Subcutaneous abdominal adipose tissue (tissue), 5 donors: Measurements from ENCODE around the gene ZNF841.

Experiments used
- H3K27ac ChIP-seq: one replicate; pipeline ENCODE4 v1.7.0; 2013; ENCODE audit warnings: low read depth, mild to moderate bottlenecking, inconsistent platforms, low read length, moderate library complexity
- H3K27me3 ChIP-seq, 5 donors: one replicate each; pipeline ENCODE4 v1.7.0; 2013; ENCODE audit warnings: low read length in 5 of 5, inconsistent platforms in 1 of 5; ENCODE audit not compliant: control insufficient read depth in 5 of 5, insufficient read depth in 4 of 5
- H3K36me3 ChIP-seq, 5 donors: one replicate each; pipeline ENCODE4 v1.7.0; 2013; ENCODE audit warnings: low read length in 5 of 5; ENCODE audit not compliant: control insufficient read depth in 5 of 5, insufficient read depth in 5 of 5
- H3K4me1 ChIP-seq, 5 donors: one replicate each; pipeline ENCODE4 v1.7.0; 2013; ENCODE audit warnings: low read length in 5 of 5, mild to moderate bottlenecking in 3 of 5, moderate library complexity in 1 of 5; ENCODE audit not compliant: control insufficient read depth in 5 of 5, insufficient read depth in 5 of 5
- H3K4me3 ChIP-seq, 5 donors: one replicate each; pipeline ENCODE4 v1.7.0; 2013; ENCODE audit warnings: low read length in 5 of 5, low read depth in 1 of 5
- H3K9ac ChIP-seq, 5 donors: one replicate each; pipeline ENCODE4 v1.7.0; 2013; ENCODE audit warnings: low read length in 5 of 5, mild to moderate bottlenecking in 4 of 5, moderate library complexity in 3 of 5
- H3K9me3 ChIP-seq, 5 donors: one replicate each; pipeline ENCODE4 v1.7.0; 2013; ENCODE audit warnings: low read length in 5 of 5; ENCODE audit not compliant: control insufficient read depth in 5 of 5
- donor health status: healthy.
- donor health status: healthy.
- donor health status: healthy.
- donor health status: healthy.
- donor health status: healthy.

Gene ZNF841

GRCh38 chr19:52095172-52096014 lies at the start of gene ZNF841:
Gene ZNF841, minus strand, starts transcription at chr19:52095765. Its CDS starts 10,964 bp downstream, at chr19:52084801.
- Histone ChIP-seq H3K27ac (peak within 1 kb of the TSS; percentile 57), H3K9me3 (peaks cover 3 to 30% (median 18%) of the 10 kb centered on the region in 5 donors), H3K9ac (peak within 1 kb of the TSS; percentile 89 to 97 (median 93))

GRCh38 chr19:52142001-52142595 lies 46.5 kb upstream of the ZNF841 start:
- H3K36me3 ChIP-seq: no peaks in the 10 kb centered on the region
- peaks cover 5 to 23% (median 22%) of the 10 kb centered on the region in 5 donors for H3K4me1 ChIP-seq
- no peak overlapping the region for H3K9ac ChIP-seq
- no peaks in the 10 kb centered on the region for H3K9me3 ChIP-seq
- no peak overlapping the region for H3K27ac ChIP-seq
- no peak overlapping the region for H3K4me3 ChIP-seq
- H3K27me3 ChIP-seq: no peaks in the 10 kb centered on the region

More at GRCh38 chr19:52095172-52096014, at the start of gene ZNF841:
- H3K4me1 ChIP-seq: peaks cover 5 to 22% (median 18%) of the 10 kb centered on the region in 5 donors
- no peaks in the 10 kb centered on the region for H3K27me3 ChIP-seq
- H3K36me3 ChIP-seq: peaks cover 8 to 19% (median 9%) of the 10 kb centered on the region in 5 donors
- peak within 1 kb of the TSS; percentile 95 to 100 (median 100) for H3K4me3 ChIP-seq

- no peaks in the 10 kb centered on the region for H3K27me3 ChIP-seq
- no peaks in the 10 kb centered on the region for H3K36me3 ChIP-seq
- no peak overlapping the region for H3K4me3 ChIP-seq
- H3K27ac ChIP-seq: no peak overlapping the region
- H3K4me1 ChIP-seq: peaks cover 5 to 23% (median 22%) of the 10 kb centered on the region in 5 donors
- H3K9ac ChIP-seq: no peak overlapping the region
- H3K9me3 ChIP-seq: no peaks in the 10 kb centered on the region
Observed at GRCh38 chr19:52141203-52141602, 45.6 kb upstream of the ZNF841 start.

GRCh38 chr19:52140032-52140710 lies 44.6 kb upstream of the ZNF841 start:
- Histone ChIP-seq H3K9ac (peak overlapping the region in 4 of 5 donors; percentile 42 to 73 (median 65)), H3K4me1 (peaks cover 5 to 23% (median 22%) of the 10 kb centered on the region in 5 donors), H3K27ac (peak overlapping the region; percentile 6), H3K9me3 (no peaks in the 10 kb centered on the region), H3K4me3 (peak overlapping the region; percentile 23 to 100 (median 57)), H3K36me3 (no peaks in the 10 kb centered on the region), H3K27me3 (no peaks in the 10 kb centered on the region)

GRCh38 chr19:52139252-52140031 lies 43.9 kb upstream of the ZNF841 start, which contains the start of gene ZNF616:
Gene ZNF616, minus strand, starts transcription at chr19:52139938. Its CDS starts 9,426 bp downstream, at chr19:52130512.
- peak within 1 kb of the TSS; percentile 92 for H3K27ac ChIP-seq
- peaks cover 5 to 23% (median 22%) of the 10 kb centered on the region in 5 donors for H3K4me1 ChIP-seq
- no peaks in the 10 kb centered on the region for H3K9me3 ChIP-seq
- peak within 1 kb of the TSS; percentile 99 to 100 (median 100) for H3K4me3 ChIP-seq
- no peaks in the 10 kb centered on the region for H3K27me3 ChIP-seq
- H3K9ac ChIP-seq: peak within 1 kb of the TSS; percentile 98 to 99 (median 99)
- peaks cover 0 to 1% (median 0%) of the 10 kb centered on the region in 5 donors for H3K36me3 ChIP-seq

GRCh38 chr19:52138983-52139251 lies 43.4 kb upstream of the ZNF841 start:
- Histone ChIP-seq H3K9me3 (no peaks in the 10 kb centered on the region), H3K4me1 (peaks cover 5 to 23% (median 22%) of the 10 kb centered on the region in 5 donors), H3K27me3 (no peaks in the 10 kb centered on the region), H3K4me3 (peak overlapping the region; percentile 99 to 100 (median 100)), H3K9ac (peak overlapping the region; percentile 69 to 99 (median 99)), H3K36me3 (peaks cover 0 to 4% (median 0%) of the 10 kb centered on the region in 5 donors), H3K27ac (peak overlapping the region; percentile 92)

GRCh38 chr19:52138278-52138982 lies 42.9 kb upstream of the ZNF841 start:
- peaks cover 0 to 4% (median 0%) of the 10 kb centered on the region in 5 donors for H3K36me3 ChIP-seq
- H3K27me3 ChIP-seq: no peaks in the 10 kb centered on the region
- H3K4me3 ChIP-seq: peak overlapping the region; percentile 99 to 100 (median 100)
- H3K9me3 ChIP-seq: no peaks in the 10 kb centered on the region
- H3K4me1 ChIP-seq: peaks cover 5 to 23% (median 22%) of the 10 kb centered on the region in 5 donors
- peak overlapping the region; percentile 92 for H3K27ac ChIP-seq
- peak overlapping the region; percentile 69 to 99 (median 99) for H3K9ac ChIP-seq

- peak overlapping the region; percentile 3 to 66 (median 28) for H3K4me3 ChIP-seq
Observed at GRCh38 chr19:52120286-52120685, 24.7 kb upstream of the ZNF841 start.

More at GRCh38 chr19:52120286-52120685, 24.7 kb upstream of the ZNF841 start:
- H3K9ac ChIP-seq: no peak overlapping the region
- H3K4me1 ChIP-seq: no peaks in the 10 kb centered on the region
- H3K36me3 ChIP-seq: peaks cover 72 to 94% (median 86%) of the 10 kb centered on the region in 5 donors
- no peaks in the 10 kb centered on the region for H3K27me3 ChIP-seq
- H3K27ac ChIP-seq: no peak overlapping the region
- peaks cover 54 to 96% (median 77%) of the 10 kb centered on the region in 5 donors for H3K9me3 ChIP-seq
